Adrenal gland (tissue), 12 donors: ENCODE data around the gene PPTC7. TPM values are rescaled to one million over a fixed set of nuclear protein-coding genes. Genes with fewer than 3 reads are reported as not detected.
"Not testable (repeated sequence)": the region's sequence is repeated elsewhere in the genome, so short reads cannot be mapped to it uniquely, and the experiment has no call there.

Source experiments
- DNase-seq, 7 donors: peaks; one replicate each; pipeline ENCODE4 v3.0.0-alpha.2; 2019 to 2020
- H3K27ac ChIP-seq, 5 donors: fragments of 200-600 bp; sonication (generic) in 4 of 5; 1 replicate in 3 of 5; 2 replicates in 2 of 5; pipeline versions ENCODE4 v1.5.1 to v1.8.0; 2016 to 2020; ENCODE audit warnings: mild to moderate bottlenecking in 1 of 5
- H3K27me3 ChIP-seq: fragments of 200-600 bp; 2 replicates; pipeline ENCODE4 v1.8.0; 2021
- H3K36me3 ChIP-seq, 2 donors: fragments of 200-600 bp; replicated peaks in 1 of 2; 1 replicate in 1 of 2; 2 replicates in 1 of 2; pipeline versions ENCODE4 v1.5.1 to v1.8.0; 2018 to 2022
- H3K4me1 ChIP-seq, 2 donors: fragments of 200-600 bp; replicated peaks in 1 of 2; 1 replicate in 1 of 2; 2 replicates in 1 of 2; pipeline versions ENCODE4 v1.5.1 to v1.8.0; 2018 to 2021
- H3K4me3 ChIP-seq, 4 donors: fragments of 200-600 bp; sonication (generic) in 3 of 4; one replicate each; pipeline ENCODE4 v1.5.1; 2016 to 2018
- H3K9me3 ChIP-seq, 3 donors: fragments of 200-600 bp; sonication (generic) in 1 of 3; replicated peaks in 1 of 3; 1 replicate in 2 of 3; 2 replicates in 1 of 3; pipeline versions ENCODE4 v1.5.1 to v1.8.0; 2016 to 2021
- POLR2A ChIP-seq, 2 donors: fragments of 450-650 bp; IDR thresholded peaks; one replicate each; pipeline ENCODE4 v1.6.1; 2017; ENCODE audit warnings: antibody characterized with exemption in 2 of 2, mild to moderate bottlenecking in 2 of 2, moderate library complexity in 1 of 2
- WGBS, 4 donors: extraction: QIAGEN DNeasy Blood & Tissue Kit in 2 of 4; methylation state at CpG; one replicate each; pipeline versions ENCODE4 v1.1.5 to v1.1.7; 2013 to 2017; 5-methylcytosine and 5-hydroxymethylcytosine counted together
- intact Hi-C, 2 donors: fragments of 100-400 bp; cut with DNase I; formaldehyde crosslinking; loops; one replicate each; pipeline versions ENCODE4 v1.14.1 to v1.15.0; 2022 to 2023
- polyA plus RNA-seq, 3 donors: library from polyadenylated mRNA; stranded (reverse); fragments of 200-250 nt in 2 of 3; fragments of 350-450 nt in 1 of 3; fragmentation: Illumina TruSeq in 1 of 3; extraction: RNeasy Lipid Tissue Mini Kit (QIAGEN cat#74804) in 1 of 3; gene quantifications; one replicate each; pipeline ENCODE4 v1.2.3, GENCODE V29; 2013 to 2014
- total RNA-seq, 9 donors: library from RNA; depleted of rRNA in 4 of 9; stranded (reverse); fragments of >200 nt in 4 of 9; fragments of 120-200 nt in 1 of 9; fragmentation: NEBNext Ultra II Directional in 1 of 9; extraction: Animal tissue kit (Norgen Biotek cat#: 25700) in 1 of 9; gene quantifications; one replicate each; pipeline versions ENCODE4 v1.1.0 to v1.2.4, GENCODE V29; 2013 to 2023
- TF ChIP-seq, protein P1 (sequence below), 6 experiments: fragments of 450-650 bp in 4 of 6; fragments of 200-600 bp in 2 of 6; sonication (generic) in 1 of 6; IDR thresholded peaks; 1 replicate in 5 of 6; 2 replicates in 1 of 6; pipeline versions ENCODE4 v1.5.1 to v1.8.0; 2016 to 2021; ENCODE audit warnings: antibody characterized with exemption in 6 of 6, mild to moderate bottlenecking in 2 of 6, moderate library complexity in 1 of 6
- donor health status: healthy with polysubstance abuse.
- donor health status: Bipolar disorder and iron deficiency.
- donor health status: DM: yes; HTN: yes; CAD: no.
- donor health status: DM: no; HTN: no; CAD: no.
- donor health status: DM: no; HTN: no; CAD: no.
- donor health status: DM: yes; HTN: yes; CAD: no.

Gene PPTC7
- total and polyA plus RNA-seq, 12 donors = 7.1 to 43.4 (median 20.1) TPM

GRCh38 chr12:110592078-110592477, 9.0 kb upstream of the PPTC7 start:
- no peaks in the 10 kb centered on the region for H3K36me3 ChIP-seq
- no peak overlapping the region for H3K4me3 ChIP-seq
- TF ChIP-seq, protein P1, sequence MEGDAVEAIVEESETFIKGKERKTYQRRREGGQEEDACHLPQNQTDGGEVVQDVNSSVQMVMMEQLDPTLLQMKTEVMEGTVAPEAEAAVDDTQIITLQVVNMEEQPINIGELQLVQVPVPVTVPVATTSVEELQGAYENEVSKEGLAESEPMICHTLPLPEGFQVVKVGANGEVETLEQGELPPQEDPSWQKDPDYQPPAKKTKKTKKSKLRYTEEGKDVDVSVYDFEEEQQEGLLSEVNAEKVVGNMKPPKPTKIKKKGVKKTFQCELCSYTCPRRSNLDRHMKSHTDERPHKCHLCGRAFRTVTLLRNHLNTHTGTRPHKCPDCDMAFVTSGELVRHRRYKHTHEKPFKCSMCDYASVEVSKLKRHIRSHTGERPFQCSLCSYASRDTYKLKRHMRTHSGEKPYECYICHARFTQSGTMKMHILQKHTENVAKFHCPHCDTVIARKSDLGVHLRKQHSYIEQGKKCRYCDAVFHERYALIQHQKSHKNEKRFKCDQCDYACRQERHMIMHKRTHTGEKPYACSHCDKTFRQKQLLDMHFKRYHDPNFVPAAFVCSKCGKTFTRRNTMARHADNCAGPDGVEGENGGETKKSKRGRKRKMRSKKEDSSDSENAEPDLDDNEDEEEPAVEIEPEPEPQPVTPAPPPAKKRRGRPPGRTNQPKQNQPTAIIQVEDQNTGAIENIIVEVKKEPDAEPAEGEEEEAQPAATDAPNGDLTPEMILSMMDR (IDR thresholded peaks at IDR 0.05) = no peak
- no peak for TF ChIP-seq POLR2A (IDR thresholded peaks at IDR 0.05)
- 87 to 91% (median 89%) methylated on average over 5 of the region's 5 CpGs for WGBS, 4 donors
- H3K9me3 ChIP-seq = no peaks in the 10 kb centered on the region
- H3K27ac ChIP-seq = peak overlapping the region in 4 of 5 donors; percentile 19 to 90 (median 80)
- DNase-seq = no peak
- peaks cover 21 to 22% of the 10 kb centered on the region in 2 donors for H3K4me1 ChIP-seq
- no peaks in the 10 kb centered on the region for H3K27me3 ChIP-seq
- intact Hi-C loops = no loop called here

GRCh38 chr12:110591451-110592051, 8.4 kb upstream of the PPTC7 start:
- WGBS, 4 donors = 27 to 42% (median 39%) methylated on average over 7 of the region's 7 CpGs
- intact Hi-C loops = no loop called here
- Histone ChIP-seq H3K4me1 (peaks cover 21 to 22% of the 10 kb centered on the region in 2 donors), H3K9me3 (no peaks in the 10 kb centered on the region), H3K27me3 (no peaks in the 10 kb centered on the region), H3K36me3 (no peaks in the 10 kb centered on the region), H3K4me3 (no peak overlapping the region), H3K27ac (peak overlapping the region; percentile 19 to 90 (median 75))
- TF ChIP-seq, protein P1 (IDR thresholded peaks at IDR 0.05) = no peak
- no peak for TF ChIP-seq POLR2A (IDR thresholded peaks at IDR 0.05)
- no peak for DNase-seq

- WGBS, 4 donors = 25 to 34% (median 30%) methylated on average over 3 of the region's 3 CpGs
- Histone ChIP-seq H3K36me3 (no peaks in the 10 kb centered on the region), H3K4me3 (no peak overlapping the region), H3K9me3 (no peaks in the 10 kb centered on the region), H3K27ac (peak overlapping the region; percentile 34 to 90 (median 75)), H3K4me1 (peaks cover 22 to 23% of the 10 kb centered on the region in 2 donors), H3K27me3 (no peaks in the 10 kb centered on the region)
- TF ChIP-seq, protein P1 (IDR thresholded peaks at IDR 0.05) = no peak
- TF ChIP-seq POLR2A (IDR thresholded peaks at IDR 0.05) = peak in 1 of 2 donors; percentile 15
- intact Hi-C loops = no loop called here
- DNase-seq = no peak
Measured at GRCh38 chr12:110590806-110591326, 7.7 kb upstream of the PPTC7 start.

- no peak for TF ChIP-seq POLR2A (IDR thresholded peaks at IDR 0.05)
- TF ChIP-seq, protein P1 (IDR thresholded peaks at IDR 0.05) = no peak
- Histone ChIP-seq H3K27me3 (no peaks in the 10 kb centered on the region), H3K36me3 (no peaks in the 10 kb centered on the region), H3K4me1 (peaks cover 29 to 31% of the 10 kb centered on the region in 2 donors), H3K9me3 (no peaks in the 10 kb centered on the region), H3K4me3 (no peak overlapping the region), H3K27ac (peak overlapping the region; percentile 34 to 90 (median 75))
- DNase-seq = no peak
- intact Hi-C loops = no loop called here
- 97 to 100% (median 100%) methylated on average over 1 of the region's 1 CpG for WGBS, 4 donors
Measured at GRCh38 chr12:110590059-110590458, 6.9 kb upstream of the PPTC7 start.

GRCh38 chr12:110587102-110587501, 4.0 kb upstream of the PPTC7 start:
- H3K36me3 ChIP-seq, H3K27ac ChIP-seq, DNase-seq, H3K9me3 ChIP-seq, H3K4me3 ChIP-seq, H3K27me3 ChIP-seq, intact Hi-C loops: not testable (repeated sequence)
- WGBS, 4 donors = 89 to 100% (median 98%) methylated on average over 2 of the region's 2 CpGs
- peaks cover 39 to 46% of the 10 kb centered on the region in 2 donors for H3K4me1 ChIP-seq
